ENCODE results near the gene DIPK1C.

DIPK1C gene

DNA sequence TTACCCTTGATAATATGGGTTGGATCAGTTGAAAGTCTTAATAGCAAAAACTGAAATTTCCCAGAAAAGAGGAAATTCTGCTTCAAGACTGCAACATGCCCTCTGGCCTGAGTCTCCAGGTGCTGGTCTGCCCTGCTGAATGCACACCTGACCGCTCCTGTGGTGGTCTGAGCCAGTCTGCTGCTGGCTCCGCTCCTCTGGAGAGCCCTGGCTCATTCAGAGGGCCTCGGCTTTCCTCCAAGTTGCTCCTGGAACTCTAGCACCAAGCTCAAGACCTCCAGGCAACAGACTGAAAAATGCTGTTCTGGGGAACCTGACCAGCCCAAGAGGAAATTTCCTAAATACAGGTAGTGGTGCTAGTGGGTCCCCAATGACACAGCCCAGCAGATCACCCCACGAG, 64.8 kb downstream of the DIPK1C start:
- H3K4me3 ChIP-seq (ENCODE audit: low read depth, low read length) = no peak overlapping the region
- TF ChIP-seq, protein P1, sequence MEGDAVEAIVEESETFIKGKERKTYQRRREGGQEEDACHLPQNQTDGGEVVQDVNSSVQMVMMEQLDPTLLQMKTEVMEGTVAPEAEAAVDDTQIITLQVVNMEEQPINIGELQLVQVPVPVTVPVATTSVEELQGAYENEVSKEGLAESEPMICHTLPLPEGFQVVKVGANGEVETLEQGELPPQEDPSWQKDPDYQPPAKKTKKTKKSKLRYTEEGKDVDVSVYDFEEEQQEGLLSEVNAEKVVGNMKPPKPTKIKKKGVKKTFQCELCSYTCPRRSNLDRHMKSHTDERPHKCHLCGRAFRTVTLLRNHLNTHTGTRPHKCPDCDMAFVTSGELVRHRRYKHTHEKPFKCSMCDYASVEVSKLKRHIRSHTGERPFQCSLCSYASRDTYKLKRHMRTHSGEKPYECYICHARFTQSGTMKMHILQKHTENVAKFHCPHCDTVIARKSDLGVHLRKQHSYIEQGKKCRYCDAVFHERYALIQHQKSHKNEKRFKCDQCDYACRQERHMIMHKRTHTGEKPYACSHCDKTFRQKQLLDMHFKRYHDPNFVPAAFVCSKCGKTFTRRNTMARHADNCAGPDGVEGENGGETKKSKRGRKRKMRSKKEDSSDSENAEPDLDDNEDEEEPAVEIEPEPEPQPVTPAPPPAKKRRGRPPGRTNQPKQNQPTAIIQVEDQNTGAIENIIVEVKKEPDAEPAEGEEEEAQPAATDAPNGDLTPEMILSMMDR (IDR thresholded peaks at IDR 0.05; ENCODE audit: borderline replicate concordance, insufficient read depth, low read depth, low read length) = no peak

DNA sequence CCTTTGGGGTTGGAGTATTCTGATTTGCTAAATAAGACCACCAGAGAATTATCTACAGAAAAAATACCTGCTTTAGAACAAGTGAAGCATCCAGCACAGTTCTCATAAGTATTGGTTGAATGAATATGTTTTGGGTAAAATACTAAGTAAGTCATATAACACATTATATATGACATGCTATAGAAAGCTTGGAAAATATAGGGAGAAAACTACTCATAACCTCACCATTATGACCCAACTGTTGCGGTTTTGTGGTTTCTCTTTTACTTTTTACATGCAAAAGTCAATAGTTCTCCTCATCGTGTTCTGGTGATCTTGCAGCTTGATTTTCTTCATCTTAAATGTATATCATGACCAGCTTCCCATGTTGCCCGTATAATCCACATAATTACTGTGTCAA, 66.2 kb downstream of the DIPK1C start:
- TF ChIP-seq, protein P1 (IDR thresholded peaks at IDR 0.05; ENCODE audit: borderline replicate concordance, insufficient read depth, low read depth, low read length) = no peak
- no peak overlapping the region for H3K4me3 ChIP-seq (ENCODE audit: low read depth, low read length)

DNA sequence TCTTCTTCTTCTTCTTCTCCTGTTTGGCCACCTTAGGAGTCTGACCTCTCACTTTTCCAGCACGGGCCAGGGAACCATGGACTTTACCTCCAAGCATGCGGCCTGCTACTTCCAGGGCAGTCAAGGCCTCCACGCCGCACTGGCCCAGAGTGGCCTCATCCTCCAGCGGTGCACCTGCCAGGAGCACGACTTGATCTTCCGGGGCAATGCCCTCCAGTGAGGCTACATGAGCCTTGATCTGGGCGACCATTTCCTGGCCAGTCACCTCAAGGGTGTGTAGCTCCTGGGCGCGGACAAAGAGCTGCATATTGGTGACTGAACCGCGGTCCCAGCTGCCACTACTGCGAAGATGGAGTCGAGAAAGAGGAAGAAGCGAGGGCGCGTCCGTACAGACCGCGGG, 67.1 kb downstream of the DIPK1C start:
- no peak overlapping the region for H3K4me3 ChIP-seq (ENCODE audit: low read depth, low read length)
- TF ChIP-seq, protein P1 (IDR thresholded peaks at IDR 0.05; ENCODE audit: borderline replicate concordance, insufficient read depth, low read depth, low read length) = no peak

DNA sequence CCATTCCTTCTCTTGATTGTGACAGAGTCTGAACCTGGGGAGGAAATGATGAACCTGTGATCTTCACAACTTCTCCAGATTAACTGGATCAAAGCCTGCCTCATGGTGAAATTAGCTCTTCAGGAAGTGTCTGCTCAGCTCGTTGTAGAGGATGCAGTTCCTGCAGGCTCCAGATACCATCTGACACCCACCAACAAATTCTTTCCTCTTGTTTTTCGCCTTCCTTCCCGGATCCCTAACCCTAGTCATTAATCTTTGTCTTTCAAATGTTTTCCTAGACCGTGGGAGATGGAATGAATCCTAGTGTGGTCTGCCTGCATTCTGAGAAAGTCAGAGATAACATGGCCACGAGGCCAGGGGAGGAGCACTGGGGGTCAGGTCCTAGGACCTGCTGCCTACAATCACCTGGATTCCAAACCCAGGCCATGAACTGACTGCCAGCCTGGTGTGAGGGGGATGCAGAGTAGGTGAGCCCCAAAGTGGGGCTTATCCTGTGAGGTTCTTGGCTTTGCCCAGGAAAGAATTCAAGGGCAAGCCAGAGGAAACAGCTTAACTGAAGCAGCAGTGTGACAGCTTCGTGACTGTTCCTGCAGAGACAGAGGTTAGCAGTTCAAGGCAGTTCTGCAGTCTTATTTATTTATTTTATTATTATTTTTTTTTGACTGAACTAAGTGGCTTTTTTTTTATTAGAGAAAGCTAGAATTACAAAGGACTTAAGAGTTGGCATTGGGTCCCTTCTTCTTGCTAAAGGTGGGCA, 67.8 kb downstream of the DIPK1C start:
- TF ChIP-seq, protein P1 (IDR thresholded peaks at IDR 0.05; ENCODE audit: borderline replicate concordance, insufficient read depth, low read depth, low read length) = no peak
- H3K4me3 ChIP-seq (ENCODE audit: low read depth, low read length) = no peak overlapping the region

DNA sequence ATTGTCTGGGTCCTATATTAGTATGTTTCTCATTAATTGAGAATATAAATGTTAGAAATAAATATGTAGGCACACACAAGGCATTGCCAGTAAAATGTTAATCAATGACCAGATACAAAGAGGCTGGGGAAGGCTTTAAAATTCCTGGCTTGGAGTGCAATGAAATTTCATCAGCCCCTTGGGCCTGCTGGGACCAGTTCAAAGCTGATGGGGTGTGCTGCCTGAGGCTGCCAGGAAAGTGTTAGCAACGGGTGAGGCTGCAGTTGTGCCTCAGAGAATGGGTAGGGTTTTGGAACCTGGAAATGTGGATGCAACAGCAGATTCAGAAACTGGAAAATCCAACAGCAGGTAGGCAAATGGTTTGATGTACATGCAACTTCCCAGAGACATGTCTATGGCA, 68.9 kb downstream of the DIPK1C start:
- TF ChIP-seq, protein P1 (IDR thresholded peaks at IDR 0.05; ENCODE audit: borderline replicate concordance, insufficient read depth, low read depth, low read length) = no peak
- no peak overlapping the region for H3K4me3 ChIP-seq (ENCODE audit: low read depth, low read length)

DNA sequence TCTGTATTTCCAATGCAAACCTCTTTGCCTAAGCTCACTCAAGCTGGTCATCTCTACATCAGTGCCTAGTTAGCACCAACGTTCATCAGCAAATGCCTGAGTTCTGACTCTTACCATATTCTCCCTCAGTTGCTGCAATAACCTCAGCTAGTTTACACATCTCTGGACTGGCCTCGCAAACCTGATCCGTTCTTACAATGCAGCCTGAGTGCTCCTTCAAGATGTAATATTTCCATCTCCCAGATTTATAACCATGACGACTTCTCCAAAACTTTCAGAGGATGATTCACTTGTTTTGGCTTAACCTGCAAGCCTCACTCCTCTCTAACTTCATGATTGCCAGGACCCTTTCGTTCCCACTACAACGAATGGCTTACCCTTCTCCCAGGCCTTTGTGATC, 69.7 kb downstream of the DIPK1C start:
- TF ChIP-seq, protein P1 (IDR thresholded peaks at IDR 0.05; ENCODE audit: borderline replicate concordance, insufficient read depth, low read depth, low read length) = no peak

More for the DNA sequence above, 69.7 kb downstream of the DIPK1C start:
- no peak overlapping the region for H3K4me3 ChIP-seq (ENCODE audit: low read depth, low read length)
